ENCODE measurements around the gene TPSG1.
"Not testable (repeated sequence)": the region's sequence is repeated elsewhere in the genome, so short reads cannot be mapped to it uniquely, and the experiment has no call there.

The TPSG1 gene

DNA sequence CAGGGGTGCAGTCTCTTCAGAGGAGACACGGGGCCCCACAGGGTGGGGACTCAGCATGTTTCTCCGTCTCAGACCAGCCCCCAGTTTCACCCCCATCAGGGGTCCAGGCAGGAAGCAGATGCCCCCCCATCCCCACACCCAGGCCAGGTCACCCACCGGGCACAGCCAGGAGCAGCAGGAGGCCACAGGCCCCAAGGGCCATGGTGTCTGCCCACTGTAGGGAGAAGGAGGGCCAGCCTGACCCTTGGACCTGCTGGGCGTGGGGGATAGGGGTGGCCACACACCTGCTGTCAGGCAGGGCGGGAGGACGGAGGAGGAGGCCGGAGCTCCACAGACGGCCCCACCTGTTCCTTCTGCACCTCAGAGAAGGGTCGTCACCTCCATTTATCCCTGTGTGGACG is at the start of gene TPSG1:
TPSG1 (minus strand) TSS at position 218 of the 401 bp plus-strand sequence; CDS start at position 202, 16 bp downstream.
- DNase-seq (ENCODE audit: low read depth, low spot score), result no peak

DNA sequence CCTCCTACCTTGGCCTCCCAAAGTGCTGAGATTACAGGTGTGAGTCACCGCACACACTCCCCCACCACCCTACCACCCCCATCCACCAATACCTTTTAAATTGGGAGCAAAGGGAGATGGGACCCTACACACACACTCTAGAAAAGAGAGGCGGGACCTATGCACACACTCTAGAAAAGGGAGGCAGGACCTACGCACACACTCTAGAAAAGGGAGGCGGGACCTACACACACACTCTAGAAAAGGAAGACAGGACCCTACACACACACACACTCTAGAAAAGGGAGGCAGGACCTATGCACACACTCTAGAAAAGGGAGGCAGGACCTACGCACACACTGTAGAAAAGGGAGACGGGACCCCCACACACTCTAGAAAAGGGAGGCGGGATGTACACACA is 49.7 kb upstream of the TPSG1 start:
- no peak for DNase-seq (ENCODE audit: low read depth, low spot score)

DNA sequence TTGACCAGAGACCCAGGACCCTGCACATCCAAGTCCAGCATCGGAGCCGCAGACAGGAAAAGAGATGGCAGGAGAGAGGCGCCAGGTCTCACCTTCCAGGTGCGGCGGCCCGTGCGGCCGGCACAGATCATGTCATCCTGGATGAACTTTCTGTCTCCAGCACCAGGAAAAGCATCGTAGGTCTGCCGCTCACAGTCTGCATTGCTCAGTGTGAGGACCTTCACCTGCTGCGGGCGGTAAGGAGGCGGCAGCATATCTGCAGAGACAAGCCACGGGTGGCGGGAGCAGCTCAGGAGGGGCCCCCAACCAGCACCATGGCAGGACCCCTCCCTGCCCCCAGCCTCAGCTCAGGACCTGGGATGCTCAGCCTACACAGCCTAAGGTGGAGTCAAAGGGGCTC is 48.7 kb upstream of the TPSG1 start:
- DNase-seq (ENCODE audit: low read depth, low spot score), result no peak

DNA sequence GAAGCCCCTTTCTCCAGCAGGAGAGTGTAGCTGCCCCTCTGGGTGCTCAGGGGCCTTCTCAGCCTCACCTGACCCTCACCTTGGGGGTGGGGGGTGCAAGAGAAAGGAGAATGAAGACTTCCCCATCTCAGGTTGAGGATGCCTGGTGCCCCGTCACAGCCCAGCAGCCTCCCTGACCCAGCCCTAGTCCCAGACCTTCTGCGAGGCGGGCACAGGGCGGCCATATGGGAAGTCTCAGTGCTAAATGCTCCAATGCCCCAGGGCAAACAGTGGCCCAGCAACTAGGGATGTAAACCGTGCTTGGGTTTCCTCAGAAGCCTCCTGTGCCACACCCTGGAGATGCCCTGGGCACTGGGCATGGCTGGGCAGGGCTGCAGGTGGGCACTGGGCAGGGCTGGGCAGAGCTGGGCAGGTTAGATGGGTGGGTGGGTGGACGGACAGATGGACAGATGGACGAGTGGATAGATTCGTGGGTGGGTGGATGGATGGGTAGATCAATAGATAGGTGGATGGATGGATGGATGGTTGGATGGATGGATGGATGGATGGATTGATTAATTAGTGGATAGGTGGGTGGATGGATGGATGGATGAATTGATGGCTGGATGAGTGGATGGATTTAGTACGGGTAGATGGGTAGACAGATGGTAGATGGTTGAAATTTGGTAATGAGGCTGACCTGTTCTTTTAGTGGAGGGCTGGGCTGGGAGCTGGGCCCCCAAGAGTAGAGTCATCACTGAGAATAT is 47.6 kb upstream of the TPSG1 start:
- DNase-seq (ENCODE audit: low read depth, low spot score), result no peak

DNA sequence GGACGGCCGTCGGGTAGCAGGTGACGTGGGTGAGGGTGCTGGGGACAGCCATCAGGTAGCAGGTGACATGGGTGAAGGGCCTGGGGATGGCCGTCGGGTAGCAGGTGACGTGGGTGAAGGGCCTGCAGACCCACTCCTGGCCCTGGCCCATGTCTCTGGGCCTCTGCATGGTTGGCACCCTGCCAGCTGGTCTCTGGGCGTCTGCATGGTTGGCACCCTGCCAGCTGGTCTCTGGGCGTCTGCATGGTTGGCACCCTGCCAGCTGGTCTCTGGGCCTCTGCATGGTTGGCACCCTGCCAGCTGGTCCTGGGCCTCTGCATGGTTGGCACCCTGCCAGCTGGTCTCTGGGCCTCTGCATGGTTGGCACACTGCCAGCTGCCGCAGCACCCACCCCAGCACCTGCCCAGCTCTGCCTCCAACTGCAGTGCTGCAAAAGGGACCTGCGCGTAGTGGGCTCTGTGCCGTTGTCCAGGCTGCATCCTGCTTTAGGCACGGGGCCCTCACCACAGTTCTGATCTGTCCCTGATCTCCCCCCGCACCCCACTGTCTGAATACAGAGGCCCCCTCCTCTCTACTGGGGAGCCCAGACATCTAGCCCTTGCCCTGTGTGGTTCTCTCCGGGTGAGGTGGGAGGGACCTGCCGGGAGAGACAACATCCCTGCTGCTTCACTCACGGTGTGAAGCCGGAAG is 46.8 kb upstream of the TPSG1 start:
- not testable (repeated sequence) for DNase-seq (ENCODE audit: low read depth, low spot score)

DNA sequence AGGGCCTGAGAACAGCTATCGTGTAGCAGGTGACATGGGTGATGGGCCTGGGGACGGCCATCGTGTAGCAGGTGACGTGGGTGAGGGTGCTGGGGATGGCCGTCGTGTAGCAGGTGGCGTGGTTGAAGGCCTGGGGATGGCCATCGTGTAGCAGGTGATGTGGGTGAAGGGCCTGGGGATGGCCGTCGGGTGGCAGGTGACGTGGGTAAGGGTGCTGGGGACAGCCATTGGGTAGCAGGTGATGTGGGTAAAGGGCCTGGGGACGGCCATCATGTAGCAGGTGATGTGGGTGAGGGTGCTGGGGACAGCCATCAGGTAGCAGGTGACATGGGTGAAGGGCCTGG is 46.3 kb upstream of the TPSG1 start:
- no peak for DNase-seq (ENCODE audit: low read depth, low spot score)

DNA sequence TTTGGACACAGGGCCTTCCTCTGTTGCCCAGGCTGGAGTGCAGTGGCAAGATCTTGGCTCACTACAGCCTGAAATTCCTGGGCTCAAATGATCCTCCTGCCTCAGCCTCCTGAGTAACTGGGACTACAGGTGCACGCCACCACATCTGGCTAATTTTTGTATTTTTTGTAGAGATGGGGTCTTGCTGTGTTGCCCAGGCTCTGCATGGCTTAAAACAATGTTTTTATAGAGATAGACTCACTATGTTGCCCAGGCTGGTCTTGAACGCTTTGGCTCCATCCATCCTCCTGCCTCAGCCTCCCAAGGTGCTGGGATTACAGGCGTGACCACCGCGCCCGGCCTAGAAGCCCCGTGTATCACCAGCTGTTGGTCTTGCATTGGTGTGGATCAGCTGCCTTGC is 44.4 kb upstream of the TPSG1 start:
- not testable (repeated sequence) for DNase-seq (ENCODE audit: low read depth, low spot score)

DNA sequence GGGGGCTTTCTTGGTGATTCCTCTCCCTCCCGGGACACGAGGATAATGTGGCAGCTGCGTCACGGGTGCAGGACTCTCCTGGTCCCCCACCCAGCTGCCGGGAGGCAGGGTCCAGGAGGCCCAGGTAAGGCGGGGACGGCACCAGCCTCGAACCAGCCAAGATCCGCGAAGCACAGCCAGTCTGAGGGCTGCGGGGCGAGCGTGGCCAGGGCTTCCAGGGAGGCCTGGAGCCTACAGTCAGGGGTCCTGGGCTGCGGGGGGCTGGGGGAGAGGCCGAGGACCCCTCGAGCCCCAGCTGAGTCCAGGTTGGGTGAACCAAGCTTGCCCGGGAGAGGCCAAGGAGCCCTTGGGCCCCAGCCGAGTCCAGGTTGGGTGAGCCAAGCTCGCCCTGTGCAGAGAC is 40.8 kb upstream of the TPSG1 start:
- DNase-seq (ENCODE audit: low read depth, low spot score), result no peak

DNA sequence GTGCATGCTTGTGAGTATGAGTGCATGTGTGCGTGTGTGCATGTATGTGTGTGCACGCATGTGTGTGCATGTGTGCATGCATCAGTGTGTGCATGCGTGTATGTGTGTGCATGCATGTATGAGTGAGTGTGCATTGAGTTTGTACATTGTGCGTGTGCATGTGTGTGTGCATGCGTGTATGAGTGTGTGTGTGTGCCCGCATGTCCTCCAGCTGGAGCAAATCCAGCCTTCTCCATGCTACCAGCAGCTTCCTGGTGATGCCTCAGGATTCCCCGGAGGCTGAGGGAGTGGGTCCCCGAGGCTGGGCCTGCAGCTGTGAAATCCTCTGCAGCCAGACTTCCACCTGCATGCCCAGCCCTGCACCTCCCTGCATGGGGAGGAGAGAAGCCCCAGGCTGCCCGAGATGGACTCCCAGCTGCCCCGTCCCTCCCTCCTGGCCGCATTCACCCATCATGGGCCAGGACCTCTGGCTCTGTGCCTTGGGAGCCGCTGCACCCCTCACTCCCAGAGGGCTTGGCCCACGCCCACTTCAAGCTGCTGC is 40.1 kb upstream of the TPSG1 start:
- no peak for DNase-seq (ENCODE audit: low read depth, low spot score)

DNA sequence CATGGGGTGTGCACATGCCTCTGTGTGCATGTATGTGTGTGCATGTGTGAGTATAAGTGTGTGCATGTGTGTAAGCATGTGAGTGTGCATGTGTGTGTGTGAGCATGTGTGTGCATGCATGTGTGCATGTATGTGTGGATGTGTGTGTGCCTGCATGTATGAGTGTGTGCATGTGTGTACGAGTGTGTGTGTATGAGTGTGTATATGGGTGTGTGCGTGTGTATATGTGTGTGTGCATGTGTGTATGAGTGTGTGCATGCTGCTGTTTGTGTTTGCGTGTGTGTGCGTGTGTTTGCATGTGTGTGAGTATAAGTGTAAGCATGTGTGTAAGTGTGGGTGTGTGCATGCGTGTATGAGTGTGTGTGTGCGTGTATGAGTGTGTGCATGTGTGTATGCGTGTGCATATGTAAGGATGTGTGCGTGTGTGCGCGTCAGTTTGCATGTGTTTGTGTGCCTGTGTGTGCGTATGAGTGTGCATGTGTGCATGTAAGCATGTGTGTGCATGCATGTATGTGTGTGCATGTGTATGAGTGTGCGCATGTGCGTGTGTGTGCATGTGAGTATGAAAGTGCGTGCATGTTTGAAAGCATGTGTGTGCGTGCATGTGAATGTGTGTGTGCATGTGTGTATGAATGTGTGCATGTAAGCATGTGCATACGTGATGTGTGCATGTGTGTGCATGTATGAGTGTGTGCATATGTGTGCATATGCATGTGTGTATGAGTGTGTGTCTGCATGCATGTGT is 39.4 kb upstream of the TPSG1 start:
- no peak for DNase-seq (ENCODE audit: low read depth, low spot score)

DNA sequence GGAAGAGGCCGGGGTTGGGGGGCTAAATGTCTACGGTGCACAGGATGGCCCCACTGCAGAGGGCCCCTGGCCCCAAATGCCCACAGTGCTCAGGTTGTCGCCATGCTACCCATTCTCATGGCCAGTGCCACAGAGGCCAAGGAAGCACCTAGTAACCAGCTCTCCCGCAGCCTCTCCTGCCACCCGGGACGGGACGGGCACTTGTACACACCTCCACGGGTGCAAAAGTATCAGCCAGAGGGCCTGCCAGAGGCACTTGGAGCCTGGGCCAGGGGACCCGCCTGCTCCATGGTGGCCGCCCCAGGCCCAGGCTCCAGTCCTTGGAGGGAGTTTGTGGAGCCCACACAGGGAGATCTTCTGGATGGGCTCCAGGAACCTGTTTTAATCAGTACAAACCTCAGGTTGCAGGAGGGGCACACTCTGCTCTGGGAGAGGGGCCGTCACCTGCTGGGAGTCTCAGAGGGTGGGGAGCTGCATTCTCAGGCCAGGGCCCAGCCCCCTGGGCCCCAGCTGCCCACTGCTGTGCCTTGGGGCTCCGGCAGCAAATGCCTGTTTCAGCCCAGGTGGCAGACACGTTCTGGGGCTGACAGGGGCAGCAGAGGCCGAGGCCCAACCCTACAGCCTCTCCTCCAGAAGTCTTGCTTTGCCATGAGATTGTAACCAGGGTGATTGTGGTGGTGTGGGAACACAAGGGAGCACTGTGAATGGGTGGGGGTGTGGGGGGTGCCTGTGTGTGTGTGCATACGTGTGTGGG is 38.7 kb upstream of the TPSG1 start:
- no peak for DNase-seq (ENCODE audit: low read depth, low spot score)

DNA sequence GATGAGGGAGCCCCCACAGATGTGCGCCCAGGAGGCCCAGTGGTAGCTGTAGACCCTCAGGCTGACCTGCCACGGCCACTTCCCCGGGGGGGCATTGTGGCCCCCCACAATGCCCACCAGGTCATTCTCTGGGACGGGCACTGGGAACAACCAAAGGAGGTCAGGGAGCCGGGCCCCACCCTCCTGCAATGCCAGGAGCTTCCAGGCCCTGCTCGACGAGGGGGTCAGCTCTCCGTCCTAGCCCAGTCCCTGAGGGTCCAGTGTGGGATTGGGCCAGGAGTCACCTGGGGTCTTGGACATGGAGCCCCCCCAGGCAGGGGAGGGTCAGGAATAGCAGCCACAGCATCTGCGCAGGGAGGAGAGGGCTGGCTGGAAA is 37.8 kb upstream of the TPSG1 start:
- no peak for DNase-seq (ENCODE audit: low read depth, low spot score)

DNA sequence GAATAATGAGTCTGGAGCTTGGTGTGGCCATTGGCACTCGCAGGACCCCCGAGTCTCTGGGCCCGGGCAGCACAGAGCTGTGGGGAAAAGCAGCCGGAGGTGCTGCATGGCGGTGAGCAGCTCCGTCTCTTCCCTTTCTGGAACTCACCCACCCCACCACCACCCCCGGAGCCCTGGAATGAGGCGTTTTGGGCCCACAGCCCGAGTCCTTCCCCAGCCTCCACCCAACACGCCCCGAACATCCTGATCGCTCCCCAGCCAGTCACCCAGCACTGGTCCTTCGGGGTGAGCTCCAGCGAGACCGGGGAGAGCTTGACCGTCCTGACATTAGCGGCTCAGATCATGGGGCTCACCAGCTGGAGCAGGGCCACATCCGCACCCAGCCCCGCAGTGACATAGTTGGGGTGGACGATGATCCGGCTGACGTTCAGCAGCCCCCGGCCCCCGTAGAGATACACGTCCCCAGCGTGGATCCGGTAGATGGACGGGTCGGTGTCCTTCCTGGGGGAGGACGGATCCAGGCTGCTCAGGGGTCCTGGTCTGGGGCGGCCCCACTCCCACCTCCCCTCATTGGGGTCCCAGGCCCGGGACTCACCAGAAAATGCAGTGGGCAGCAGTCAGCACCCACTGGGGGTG is 37.3 kb upstream of the TPSG1 start:
- DNase-seq (ENCODE audit: low read depth, low spot score), result no peak

DNA sequence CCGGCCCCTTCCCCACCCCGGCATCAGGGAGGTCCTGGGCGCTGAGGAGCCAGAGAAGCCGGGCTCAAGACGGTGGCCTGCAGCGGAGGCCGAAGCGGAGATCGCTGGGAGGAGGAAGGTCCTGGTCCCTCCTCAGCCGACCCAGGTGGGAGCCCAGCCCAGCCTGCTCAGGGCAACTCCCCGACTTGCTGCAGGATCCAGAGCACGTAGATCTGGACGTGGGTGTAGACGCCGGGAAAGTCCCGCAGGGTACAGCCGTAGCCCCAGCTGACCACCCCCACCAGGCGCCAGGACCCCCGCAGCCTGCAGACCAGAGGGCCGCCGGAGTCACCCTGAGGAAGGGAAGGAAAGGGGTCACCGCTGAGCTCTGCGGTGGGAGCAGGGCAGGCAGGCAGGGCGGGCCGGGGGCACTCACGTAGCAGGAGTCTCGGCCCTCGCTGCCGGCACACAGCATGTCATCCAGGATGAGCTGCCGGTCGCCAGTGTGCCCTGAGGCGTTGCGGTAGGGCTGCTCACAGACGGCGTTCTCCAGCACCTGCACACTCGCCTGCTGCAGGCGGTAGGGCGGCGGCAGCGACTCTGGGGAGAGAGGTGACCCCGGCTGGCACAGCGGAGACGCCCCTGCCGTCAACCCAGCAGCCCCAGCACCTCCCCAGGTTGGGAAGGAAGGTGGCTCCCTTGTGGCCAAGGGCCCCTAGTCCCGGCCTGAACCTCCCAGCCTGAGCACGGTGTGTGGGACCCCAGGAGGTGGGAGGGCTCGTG is 36.2 kb upstream of the TPSG1 start:
- no peak for DNase-seq (ENCODE audit: low read depth, low spot score)

DNA sequence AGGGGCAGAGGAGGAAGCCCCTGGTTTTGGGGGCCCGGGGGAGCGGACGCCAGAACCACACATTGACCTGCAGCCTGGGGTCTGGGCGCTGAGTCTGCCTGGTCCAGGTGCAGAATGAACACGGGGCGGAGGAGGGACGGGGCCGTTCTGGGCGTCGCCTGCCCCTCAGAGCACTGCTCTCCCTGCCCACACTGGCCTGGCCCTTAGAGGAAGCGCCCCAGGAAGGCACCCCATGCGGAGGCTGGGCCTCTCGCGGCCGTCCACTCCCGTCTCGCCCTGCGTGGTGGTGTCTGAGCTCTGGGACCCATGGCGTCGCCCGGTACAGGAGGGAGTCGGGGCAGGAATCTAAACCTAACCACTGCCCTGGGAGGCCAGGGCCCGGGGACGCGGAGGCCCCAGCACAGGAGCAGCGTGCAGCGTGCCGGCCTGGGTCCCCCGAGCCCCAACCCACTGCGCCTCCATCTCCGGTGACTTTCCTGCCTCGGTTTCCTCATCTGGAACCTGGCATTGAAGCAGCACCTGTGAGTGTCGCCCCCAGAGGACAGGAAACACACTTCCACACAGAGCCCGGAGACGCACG is 35.1 kb upstream of the TPSG1 start:
- DNase-seq (ENCODE audit: low read depth, low spot score), result no peak

DNA sequence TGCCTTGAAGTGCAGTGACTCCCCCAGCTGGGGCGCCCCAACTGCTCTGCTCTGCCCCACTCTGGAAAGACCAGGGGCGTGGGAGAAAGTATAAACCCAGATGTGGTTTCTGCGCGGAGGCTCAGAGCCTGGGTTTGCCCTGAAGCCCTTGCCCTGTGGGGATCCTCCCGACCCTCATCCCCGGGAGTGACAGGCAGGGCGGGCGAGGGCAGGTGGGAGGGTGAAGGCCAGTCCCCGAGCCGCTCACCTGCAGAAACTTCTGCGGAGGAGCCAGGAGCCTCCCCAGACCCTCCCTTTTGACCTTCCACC is 34.6 kb upstream of the TPSG1 start:
- DNase-seq (ENCODE audit: low read depth, low spot score), result no peak

DNA sequence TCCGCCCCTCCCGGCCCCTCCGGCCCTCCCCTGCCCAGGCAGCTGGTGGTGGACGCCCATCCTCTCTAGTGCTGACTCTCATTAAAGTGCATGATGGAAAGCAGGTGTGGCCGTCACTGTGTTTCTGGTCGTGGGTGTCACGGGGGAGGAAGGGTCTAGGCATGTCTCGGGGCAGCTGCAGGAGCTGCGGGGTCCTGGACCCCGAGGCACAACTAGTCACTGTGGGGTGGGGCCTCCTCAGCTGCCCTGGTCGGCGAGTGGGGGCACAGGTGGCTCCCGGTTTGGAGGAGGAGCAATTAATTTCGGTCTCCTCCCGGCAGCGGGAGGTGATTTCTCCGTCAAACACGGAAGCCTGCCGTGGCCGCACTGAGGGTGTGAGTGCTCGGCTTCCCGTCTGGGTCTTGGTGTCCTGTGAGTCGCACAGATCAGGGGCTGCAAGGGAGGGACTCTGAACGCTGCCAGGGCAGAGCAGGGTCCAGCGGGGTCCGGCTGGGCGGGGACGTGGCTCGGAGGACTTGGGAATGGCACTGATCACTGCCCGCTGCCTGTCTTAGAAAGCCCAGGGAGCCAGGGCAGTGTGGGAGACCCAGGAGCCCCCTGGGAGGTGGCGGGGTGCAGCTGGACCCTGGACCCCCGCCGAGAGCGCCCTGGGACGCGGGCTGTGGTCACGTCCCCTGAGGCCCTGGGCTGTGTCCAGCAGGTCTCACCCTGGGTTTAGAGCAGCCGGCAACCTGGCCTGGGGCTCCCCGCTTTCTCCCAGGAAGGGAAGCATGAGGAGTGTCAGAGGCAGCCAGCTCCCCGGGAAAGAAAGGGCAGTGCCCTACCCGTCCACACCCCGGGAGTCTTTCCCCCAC is 34.1 kb upstream of the TPSG1 start:
- DNase-seq (ENCODE audit: low read depth, low spot score), result no peak

DNA sequence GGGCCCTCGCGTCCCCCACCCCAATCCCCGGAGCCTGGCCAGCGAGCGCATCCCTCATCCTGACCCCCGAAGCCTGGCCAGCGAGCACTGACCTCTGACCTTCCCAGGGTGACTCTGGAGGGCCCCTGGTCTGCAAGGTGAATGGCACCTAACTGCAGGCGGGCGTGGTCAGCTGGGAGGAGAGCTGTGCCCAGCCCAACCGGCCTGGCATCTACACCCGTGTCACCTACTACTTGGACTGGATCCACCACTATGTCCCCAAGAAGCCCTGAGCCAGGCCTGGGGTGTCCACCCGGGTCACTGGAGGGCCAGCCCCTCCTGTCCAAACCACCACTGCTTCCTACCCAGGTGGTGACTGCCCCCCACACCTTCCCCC is 33.1 kb upstream of the TPSG1 start:
- no peak for DNase-seq (ENCODE audit: low read depth, low spot score)

DNA sequence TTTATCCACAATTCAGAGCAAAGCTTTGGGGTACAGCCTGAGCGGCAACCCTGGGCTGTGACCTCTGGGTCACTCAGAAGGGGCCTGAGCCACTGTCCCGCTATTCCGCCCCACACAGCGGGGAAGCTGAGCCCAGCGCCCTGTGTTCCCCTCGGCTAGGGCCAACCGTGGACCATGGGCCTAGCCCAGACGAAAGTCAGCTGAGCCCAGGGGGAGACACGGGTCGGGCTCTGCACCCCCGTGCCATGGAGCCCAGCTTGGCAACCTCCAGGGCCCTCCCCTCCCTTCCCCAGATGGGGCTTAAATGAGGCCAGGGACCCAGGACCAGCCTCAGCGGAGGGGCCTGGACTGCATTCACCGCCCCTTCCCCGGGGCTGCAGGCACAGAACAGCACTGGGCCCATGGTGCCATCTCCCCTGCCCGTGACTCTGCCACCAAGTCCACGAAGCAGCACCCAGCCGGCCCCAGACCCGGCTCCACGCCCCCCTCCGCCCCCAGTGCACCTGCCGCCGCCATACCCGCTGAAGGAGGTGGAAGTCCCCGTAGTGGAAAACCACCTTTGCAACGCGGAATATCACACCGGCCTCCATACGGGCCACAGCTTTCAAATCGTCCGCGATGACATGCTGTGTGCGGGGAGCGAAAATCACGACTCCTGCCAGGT is 32.6 kb upstream of the TPSG1 start:
- no peak for DNase-seq (ENCODE audit: low read depth, low spot score)
